OCI-LY1 (cell line): Measurements from ENCODE around the gene TRIM54.

Experiments
- H2AFZ ChIP-seq: fragments of 200-600 bp; sonication (generic), shearing (Covaris generic); 2 replicates; pipeline ENCODE4 v1.6.0; 2014; ENCODE audit warnings: antibody characterized with exemption, mild to moderate bottlenecking, low read length
- H3F3A ChIP-seq: fragments of 200-600 bp; sonication (generic), shearing (Covaris generic); 2 replicates; pipeline ENCODE4 v1.6.0; 2014; ENCODE audit warnings: mild to moderate bottlenecking, antibody characterized with exemption, low read length, moderate library complexity; ENCODE audit not compliant: insufficient read depth
- H3K27ac ChIP-seq: fragments of 200-600 bp; sonication (generic); 2 replicates; pipeline ENCODE4 v1.5.1; 2014; ENCODE audit warnings: low read length, mixed run types, mild to moderate bottlenecking, low read depth; ENCODE audit not compliant: poor library complexity, severe bottlenecking
- H3K27me3 ChIP-seq: fragments of 200-600 bp; sonication (generic); 2 replicates; pipeline ENCODE4 v1.6.0; 2014; ENCODE audit warnings: antibody characterized with exemption, mild to moderate bottlenecking, low read length, moderate library complexity; ENCODE audit not compliant: insufficient read depth
- H3K36me3 ChIP-seq: fragments of 200-600 bp; sonication (generic); 2 replicates; pipeline ENCODE4 v1.6.1; 2014; ENCODE audit warnings: mild to moderate bottlenecking, antibody characterized with exemption, low read length, moderate library complexity, mixed read lengths; ENCODE audit not compliant: insufficient read depth
- H3K4me1 ChIP-seq: fragments of 200-600 bp; sonication (generic); 2 replicates; pipeline ENCODE4 v1.5.1; 2014; ENCODE audit warnings: mild to moderate bottlenecking, low read length, moderate library complexity; ENCODE audit not compliant: insufficient read depth, severe bottlenecking
- H3K4me2 ChIP-seq: fragments of 200-600 bp; sonication (generic), shearing (Covaris generic); 2 replicates; pipeline ENCODE4 v1.6.1; 2014; ENCODE audit warnings: low read length
- H3K4me3 ChIP-seq: fragments of 200-600 bp; sonication (generic); 2 replicates; pipeline ENCODE4 v1.5.1; 2014; ENCODE audit warnings: low read length, low read depth, mild to moderate bottlenecking, mixed read lengths; ENCODE audit not compliant: poor library complexity, severe bottlenecking
- H3K79me2 ChIP-seq: fragments of 200-600 bp; shearing (Covaris generic); 2 replicates; pipeline ENCODE4 v1.6.1; 2016; ENCODE audit warnings: mixed run types, low read length, mixed read lengths; ENCODE audit not compliant: insufficient read depth
- H3K9ac ChIP-seq: fragments of 200-600 bp; sonication (generic), shearing (Covaris generic); 2 replicates; pipeline ENCODE4 v1.6.1; 2014; ENCODE audit warnings: mild to moderate bottlenecking, low read length, mixed read lengths
- H3K9me2 ChIP-seq: fragments of 200-600 bp; sonication (generic), shearing (Covaris generic); 2 replicates; pipeline ENCODE4 v1.6.1; 2014; ENCODE audit warnings: low read depth, mild to moderate bottlenecking, low read length, mixed read lengths
- H3K9me3 ChIP-seq: fragments of 200-600 bp; shearing (Covaris generic); 2 replicates; pipeline ENCODE4 v1.6.1; 2014; ENCODE audit warnings: low read length, mixed read lengths
- H4K20me1 ChIP-seq: fragments of 200-600 bp; sonication (generic), shearing (Covaris generic); 2 replicates; pipeline ENCODE4 v1.6.0; 2016; ENCODE audit warnings: mild to moderate bottlenecking, low read length; ENCODE audit not compliant: insufficient read depth
- CTCF ChIP-seq: fragments of 200-600 bp; sonication (generic), shearing (Covaris generic); IDR thresholded peaks from 2 replicates; pipeline ENCODE4 v1.5.1; 2017; ENCODE audit warnings: mild to moderate bottlenecking, antibody characterized with exemption, low read length, moderate library complexity, mixed read lengths
- EZH2 ChIP-seq: fragments of 200-600 bp; sonication (generic), shearing (Covaris generic); IDR thresholded peaks from 2 replicates; pipeline ENCODE4 v1.8.0; 2017; ENCODE audit warnings: borderline replicate concordance, mixed run types, mild to moderate bottlenecking, antibody characterized with exemption, low read length, moderate library complexity, mixed read lengths

Gene TRIM54

GRCh38 chr2:27278010-27278409 lies 4.2 kb upstream of the TRIM54 start:
- Histone ChIP-seq H3K4me3 (no peak overlapping the region), H3K27me3 (no peaks in the 10 kb centered on the region; the same call in 1 of the 2 replicates), H3K9me3 (no peaks in the 10 kb centered on the region), H2AFZ (no peak overlapping the region), H3F3A (no peaks in the 10 kb centered on the region), H3K79me2 (no peaks in the 10 kb centered on the region), H3K36me3 (no peaks in the 10 kb centered on the region), H3K27ac (no peak overlapping the region), H3K9ac (no peak overlapping the region), H3K4me1 (no peaks in the 10 kb centered on the region), H4K20me1 (no peaks in the 10 kb centered on the region), H3K9me2 (no peaks in the 10 kb centered on the region), H3K4me2 (no peak overlapping the region)
- no peak for TF ChIP-seq EZH2
- TF ChIP-seq CTCF, result no peak

- Histone ChIP-seq H3K9me3 (no peaks in the 10 kb centered on the region), H3K9ac (no peak overlapping the region), H3K27ac (no peak overlapping the region), H3K27me3 (no peaks in the 10 kb centered on the region; the same call in 1 of the 2 replicates), H3K4me2 (no peak overlapping the region), H3K36me3 (no peaks in the 10 kb centered on the region), H3K4me3 (no peak overlapping the region), H4K20me1 (no peaks in the 10 kb centered on the region), H3K79me2 (no peaks in the 10 kb centered on the region), H3F3A (no peaks in the 10 kb centered on the region), H3K4me1 (no peaks in the 10 kb centered on the region), H3K9me2 (no peaks in the 10 kb centered on the region), H2AFZ (no peak overlapping the region)
- TF ChIP-seq EZH2, result no peak
- no peak for TF ChIP-seq CTCF
Observed at GRCh38 chr2:27280826-27281225, 1.4 kb upstream of the TRIM54 start.

- Histone ChIP-seq H3F3A (no peaks in the 10 kb centered on the region), H3K79me2 (no peaks in the 10 kb centered on the region), H4K20me1 (no peaks in the 10 kb centered on the region), H3K9ac (no peak overlapping the region), H2AFZ (no peak overlapping the region), H3K4me1 (no peaks in the 10 kb centered on the region), H3K9me2 (no peaks in the 10 kb centered on the region), H3K9me3 (no peaks in the 10 kb centered on the region), H3K27ac (no peak overlapping the region), H3K27me3 (no peaks in the 10 kb centered on the region; the same call in 1 of the 2 replicates), H3K36me3 (no peaks in the 10 kb centered on the region), H3K4me3 (no peak overlapping the region), H3K4me2 (no peak overlapping the region)
- TF ChIP-seq CTCF (no peak), EZH2 (no peak)
Observed at GRCh38 chr2:27281442-27281841, 787 bp upstream of the TRIM54 start.
